Loucy (cell line): ENCODE results near the gene SF3B4.

Experiments used
- H2AFZ ChIP-seq: fragments of 200-600 bp; sonication (generic); 2 replicates; pipeline ENCODE4 v1.6.0; 2016; ENCODE audit warnings: antibody characterized with exemption, mild to moderate bottlenecking, low read length, moderate library complexity
- H3F3A ChIP-seq: fragments of 200-600 bp; 2 replicates; pipeline ENCODE4 v1.6.0; 2016; ENCODE audit warnings: antibody characterized with exemption, low read depth, mild to moderate bottlenecking
- H3K27me3 ChIP-seq: fragments of 200-600 bp; sonication (generic); 2 replicates; pipeline ENCODE4 v1.6.1; 2014; ENCODE audit warnings: low read length, mild to moderate bottlenecking; ENCODE audit not compliant: insufficient read depth, poor library complexity, severe bottlenecking
- H3K36me3 ChIP-seq: fragments of 200-600 bp; sonication (generic); 2 replicates; pipeline ENCODE4 v1.6.1; 2016; ENCODE audit warnings: low read length; ENCODE audit not compliant: insufficient read depth
- H3K4me1 ChIP-seq: fragments of 200-600 bp; sonication (generic); 2 replicates; pipeline ENCODE4 v1.5.1; 2014; ENCODE audit warnings: low read length, mild to moderate bottlenecking; ENCODE audit not compliant: insufficient read depth, poor library complexity, severe bottlenecking
- H3K4me2 ChIP-seq: fragments of 200-600 bp; sonication (generic); 2 replicates; pipeline ENCODE4 v1.6.0; 2014; ENCODE audit warnings: antibody characterized with exemption, low read length, low read depth, mild to moderate bottlenecking; ENCODE audit not compliant: poor library complexity, severe bottlenecking
- H3K4me3 ChIP-seq: fragments of 200-600 bp; sonication (generic); 2 replicates; pipeline ENCODE4 v1.5.1; 2014; ENCODE audit warnings: low read length, mild to moderate bottlenecking, mixed read lengths; ENCODE audit not compliant: poor library complexity, severe bottlenecking
- H3K79me2 ChIP-seq: fragments of 200-600 bp; sonication (generic); 2 replicates; pipeline ENCODE4 v1.6.1; 2014; ENCODE audit warnings: low read length; ENCODE audit not compliant: insufficient read depth
- H3K9ac ChIP-seq: fragments of 200-600 bp; sonication (generic); 2 replicates; pipeline ENCODE4 v1.6.0; 2014; ENCODE audit warnings: mild to moderate bottlenecking, low read depth, low read length, moderate library complexity; ENCODE audit not compliant: poor library complexity, severe bottlenecking
- H3K9me2 ChIP-seq: fragments of 200-600 bp; sonication (generic); replicated peaks from 2 replicates; pipeline ENCODE4 v1.6.1; 2016; ENCODE audit warnings: low read depth, low read length, mixed read lengths
- H3K9me3 ChIP-seq: fragments of 200-600 bp; sonication (generic); 2 replicates; pipeline ENCODE4 v1.6.1; 2014; ENCODE audit warnings: mild to moderate bottlenecking, antibody characterized with exemption, low read length, low read depth; ENCODE audit not compliant: insufficient read depth
- H4K20me1 ChIP-seq: fragments of 200-600 bp; sonication (generic); 2 replicates; pipeline ENCODE4 v1.6.0; 2014; ENCODE audit warnings: antibody characterized with exemption, low read length, mild to moderate bottlenecking; ENCODE audit not compliant: insufficient read depth, poor library complexity, severe bottlenecking
- EZH2phosphoT487 ChIP-seq: fragments of 200-600 bp; IDR thresholded peaks from 2 replicates; pipeline ENCODE4 v1.6.1; 2018; ENCODE audit warnings: antibody characterized with exemption, mild to moderate bottlenecking, moderate library complexity, borderline replicate concordance
- TF ChIP-seq, protein P1 (sequence below): fragments of 200-600 bp; sonication (generic); conservative IDR thresholded peaks from 2 replicates; pipeline ENCODE4 v1.5.1; 2014; ENCODE audit warnings: mild to moderate bottlenecking, antibody characterized with exemption, low read length

Gene SF3B4

DNA sequence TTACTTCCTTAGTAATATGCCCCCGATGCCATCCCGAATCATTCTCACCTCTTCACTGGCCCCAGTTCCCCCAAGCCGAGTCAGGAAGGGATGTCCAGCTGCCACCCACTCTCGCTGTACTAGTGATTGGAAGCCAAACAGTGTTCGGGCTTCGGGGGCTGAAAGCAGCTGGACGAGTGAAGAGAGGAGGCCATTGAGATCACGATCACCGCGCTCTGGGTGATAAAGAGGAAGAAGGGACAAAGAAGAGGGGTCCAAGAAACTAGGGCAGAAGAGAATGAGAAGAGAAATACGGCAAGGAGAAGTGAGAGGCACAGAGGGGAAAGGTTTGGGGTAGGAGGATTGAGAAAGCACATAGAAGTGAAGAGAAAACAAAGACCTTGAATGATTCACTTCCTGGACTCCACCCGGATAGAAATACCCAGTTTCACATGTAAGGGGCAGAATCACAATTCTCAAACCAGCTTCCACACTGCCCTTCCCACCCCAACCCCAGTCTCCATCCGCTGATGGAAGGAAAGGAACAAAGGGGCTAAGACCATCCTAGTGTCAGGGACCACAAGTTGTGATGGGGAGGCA is 3.7 kb upstream of the SF3B4 start:
- peaks cover 13% of the 10 kb centered on the region for H3K79me2 ChIP-seq
- H4K20me1 ChIP-seq = peaks cover 12% of the 10 kb centered on the region
- H3K27me3 ChIP-seq = no peaks in the 10 kb centered on the region
- H3K4me1 ChIP-seq = peaks cover 11% of the 10 kb centered on the region
- TF ChIP-seq, protein P1, sequence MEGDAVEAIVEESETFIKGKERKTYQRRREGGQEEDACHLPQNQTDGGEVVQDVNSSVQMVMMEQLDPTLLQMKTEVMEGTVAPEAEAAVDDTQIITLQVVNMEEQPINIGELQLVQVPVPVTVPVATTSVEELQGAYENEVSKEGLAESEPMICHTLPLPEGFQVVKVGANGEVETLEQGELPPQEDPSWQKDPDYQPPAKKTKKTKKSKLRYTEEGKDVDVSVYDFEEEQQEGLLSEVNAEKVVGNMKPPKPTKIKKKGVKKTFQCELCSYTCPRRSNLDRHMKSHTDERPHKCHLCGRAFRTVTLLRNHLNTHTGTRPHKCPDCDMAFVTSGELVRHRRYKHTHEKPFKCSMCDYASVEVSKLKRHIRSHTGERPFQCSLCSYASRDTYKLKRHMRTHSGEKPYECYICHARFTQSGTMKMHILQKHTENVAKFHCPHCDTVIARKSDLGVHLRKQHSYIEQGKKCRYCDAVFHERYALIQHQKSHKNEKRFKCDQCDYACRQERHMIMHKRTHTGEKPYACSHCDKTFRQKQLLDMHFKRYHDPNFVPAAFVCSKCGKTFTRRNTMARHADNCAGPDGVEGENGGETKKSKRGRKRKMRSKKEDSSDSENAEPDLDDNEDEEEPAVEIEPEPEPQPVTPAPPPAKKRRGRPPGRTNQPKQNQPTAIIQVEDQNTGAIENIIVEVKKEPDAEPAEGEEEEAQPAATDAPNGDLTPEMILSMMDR = no peak
- no peak for TF ChIP-seq EZH2phosphoT487
- no peaks in the 10 kb centered on the region for H3K9me3 ChIP-seq
- H3K36me3 ChIP-seq = no peaks in the 10 kb centered on the region; the same call in 1 of the 2 replicates
- no peak overlapping the region for H3K9ac ChIP-seq
- H3F3A ChIP-seq = peaks cover 2% of the 10 kb centered on the region; the same call in 1 of the 2 replicates
- no peak overlapping the region for H3K4me3 ChIP-seq
- no peak overlapping the region for H2AFZ ChIP-seq
- H3K4me2 ChIP-seq = no peak overlapping the region
- no peaks in the 10 kb centered on the region for H3K9me2 ChIP-seq

DNA sequence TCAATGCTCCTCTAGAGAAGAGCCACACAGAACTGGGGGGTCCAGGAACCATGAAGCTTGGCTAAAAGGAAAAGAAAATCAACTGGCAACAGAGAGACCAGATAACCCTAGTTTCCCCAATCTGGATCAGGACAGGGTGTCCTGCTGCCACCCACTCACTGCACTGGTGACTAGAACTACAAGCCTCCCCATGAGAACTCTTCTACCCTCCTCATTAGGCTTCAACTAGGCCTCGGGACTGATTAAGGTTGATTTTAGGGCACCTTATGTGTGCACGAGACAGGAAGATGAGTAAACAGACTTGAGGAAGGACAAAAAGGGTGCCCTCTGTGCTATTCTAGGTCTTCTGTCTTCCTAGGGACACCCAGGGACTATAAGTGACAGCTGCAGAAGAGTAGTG is 2.3 kb upstream of the SF3B4 start:
- no peaks in the 10 kb centered on the region for H3K9me2 ChIP-seq
- H3K9me3 ChIP-seq = no peaks in the 10 kb centered on the region
- no peak overlapping the region for H2AFZ ChIP-seq
- no peak overlapping the region for H3K9ac ChIP-seq
- no peak for TF ChIP-seq EZH2phosphoT487
- TF ChIP-seq, protein P1 = no peak
- peaks cover 25% of the 10 kb centered on the region for H3K4me1 ChIP-seq
- peaks cover 2% of the 10 kb centered on the region; the same call in 1 of the 2 replicates for H3F3A ChIP-seq
- H3K4me3 ChIP-seq = no peak overlapping the region
- peaks cover 27% of the 10 kb centered on the region for H3K79me2 ChIP-seq
- no peaks in the 10 kb centered on the region for H3K27me3 ChIP-seq
- peaks cover 26% of the 10 kb centered on the region for H4K20me1 ChIP-seq
- peaks cover 9% of the 10 kb centered on the region; the same call in 1 of the 2 replicates for H3K36me3 ChIP-seq
- H3K4me2 ChIP-seq = no peak overlapping the region

DNA sequence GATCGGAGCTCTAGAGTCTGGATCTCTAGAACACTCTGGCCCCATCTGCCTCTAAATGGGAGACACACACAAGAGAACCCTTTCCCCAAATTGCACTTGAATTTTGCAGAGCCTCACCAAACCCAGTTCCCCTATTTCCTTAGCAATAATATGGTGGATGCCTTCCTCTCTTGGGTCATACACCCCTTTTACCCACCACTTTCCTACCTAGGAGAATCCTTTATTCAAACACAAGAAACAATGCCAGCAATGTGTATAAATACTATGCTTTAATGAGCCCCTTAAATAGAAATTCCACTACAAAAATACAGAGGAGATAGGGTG is 760 bp upstream of the SF3B4 start:
- Histone ChIP-seq H2AFZ (no peak overlapping the region), H3F3A (peaks cover 2% of the 10 kb centered on the region; the same call in 1 of the 2 replicates), H3K4me2 (peak overlapping the region; percentile 81), H3K9me3 (no peaks in the 10 kb centered on the region), H3K9ac (peak overlapping the region; percentile 97), H3K4me3 (peak overlapping the region; percentile 90), H4K20me1 (peaks cover 33% of the 10 kb centered on the region), H3K36me3 (peaks cover 23% of the 10 kb centered on the region; the same call in 1 of the 2 replicates), H3K9me2 (no peaks in the 10 kb centered on the region), H3K27me3 (no peaks in the 10 kb centered on the region), H3K4me1 (peaks cover 28% of the 10 kb centered on the region), H3K79me2 (peaks cover 42% of the 10 kb centered on the region)
- TF ChIP-seq EZH2phosphoT487 = no peak
- TF ChIP-seq, protein P1 = no peak
